HCT116 (cell line): ENCODE results near the gene DGAT2. TPM values are rescaled to one million over a fixed set of nuclear protein-coding genes. Genes with fewer than 3 reads are reported as not detected.

Experiments
- ATAC-seq: fragments of 200-7000 bp; cut with Tn5 transposase; 2 replicates; pipeline ENCODE4 v1.9.1; 2020; ENCODE audit warnings: mild to moderate bottlenecking, moderate library complexity
- BruUV-seq: library from RNA; stranded (reverse); fragments of 400-500 nt; replicated peaks from 2 replicates; lab custom pipeline; 2021; lab: Mats Ljungman, UMichigan
- CTCF ChIA-PET: fragments of 300-600 bp; sonication (Branson Sonifier 250); formaldehyde crosslinking; loops from one replicate; lab custom pipeline; 2021; ENCODE audit warnings: antibody characterized with exemption; lab: Charles Lee
- POLR2A ChIA-PET: fragments of 300-600, 350-600 bp; sonication (Branson Sonifier 250); formaldehyde crosslinking; loops from one replicate; lab custom pipeline; 2021; ENCODE audit warnings: antibody characterized with exemption; lab: Charles Lee
- RAD21 ChIA-PET, 2 experiments: fragments of 300-600 bp; sonication (Branson Sonifier 250); formaldehyde crosslinking; loops; one replicate each; lab custom pipeline; 2023; ENCODE audit warnings: low total read pairs in 2 of 2; ENCODE audit not compliant: uncharacterized antibody in 2 of 2, unreplicated experiment in 2 of 2, low non-redundant PET in 1 of 2; lab: Charles Lee
- DNase-seq: peaks from one replicate; pipeline ENCODE4 v3.0.0-alpha.2; 2010; ENCODE audit warnings: low read depth, low spot score
- H2AFZ ChIP-seq: fragments of 200-600 bp; shearing (Covaris generic), sonication (generic); 2 replicates; pipeline ENCODE4 v1.6.1; 2017; ENCODE audit warnings: low read depth, mixed run types, mixed read lengths, antibody characterized with exemption, low read length; ENCODE audit not compliant: poor library complexity, severe bottlenecking
- H3K27ac ChIP-seq: 2 replicates; pipeline ENCODE4 v1.5.1; 2012; ENCODE audit warnings: low read depth, low read length
- H3K27me3 ChIP-seq: fragments of 200-600 bp; sonication (generic); 2 replicates; pipeline ENCODE4 v1.6.1; 2016; ENCODE audit warnings: mixed run types, low read length, mixed read lengths; ENCODE audit not compliant: insufficient read depth
- H3K36me3 ChIP-seq, 2 experiments: fragments of 200-500 bp in 1 of 2; fragments of 200-600 bp in 1 of 2; sonication (Bioruptor generic) in 1 of 2; sonication (generic) in 1 of 2; 2 replicates each; pipeline versions ENCODE4 v1.5.1 to v1.6.1; 2014 to 2016; ENCODE audit warnings: low read length in 2 of 2, inconsistent platforms in 1 of 2, mixed read lengths in 1 of 2, mixed run types in 1 of 2; ENCODE audit not compliant: insufficient read depth in 2 of 2, control insufficient read depth in 1 of 2
- H3K4me1 ChIP-seq, 2 experiments: fragments of 200-600 bp in 1 of 2; sonication (generic) in 1 of 2; 2 replicates each; pipeline versions ENCODE4 v1.5.1 to v1.6.1; 2012 to 2017; ENCODE audit warnings: low read length in 2 of 2, inconsistent platforms in 1 of 2, mild to moderate bottlenecking in 1 of 2, mixed read lengths in 1 of 2, mixed run types in 1 of 2, moderate library complexity in 1 of 2; ENCODE audit not compliant: insufficient read depth in 2 of 2, control insufficient read depth in 1 of 2
- H3K4me2 ChIP-seq: fragments of 200-600 bp; sonication (generic); 2 replicates; pipeline ENCODE4 v1.6.1; 2017; ENCODE audit warnings: mixed run types, low read length, mixed read lengths
- H3K4me3 ChIP-seq, 2 experiments: fragments of 200-600 bp in 1 of 2; sonication (generic) in 1 of 2; replicated peaks in 1 of 2; 2 replicates each; pipeline ENCODE4 v1.5.1; 2011 to 2016; ENCODE audit warnings: low read length in 2 of 2, control low read depth in 1 of 2, low read depth in 1 of 2, mild to moderate bottlenecking in 1 of 2, mixed read lengths in 1 of 2, mixed run types in 1 of 2
- H3K79me2 ChIP-seq: fragments of 200-600 bp; sonication (generic); 2 replicates; pipeline ENCODE4 v1.6.1; 2017; ENCODE audit warnings: mild to moderate bottlenecking, mixed run types, low read length, moderate library complexity, mixed read lengths; ENCODE audit not compliant: insufficient read depth
- H3K9ac ChIP-seq: fragments of 200-600 bp; sonication (generic); 2 replicates; pipeline ENCODE4 v1.6.1; 2016; ENCODE audit warnings: low read length, mixed read lengths
- H3K9me2 ChIP-seq: fragments of 200-600 bp; sonication (generic), shearing (Covaris generic); 2 replicates; pipeline ENCODE4 v1.6.1; 2017; ENCODE audit warnings: mixed run types, mild to moderate bottlenecking, moderate library complexity; ENCODE audit not compliant: insufficient read depth
- H3K9me3 ChIP-seq, 2 experiments: fragments of 200-500 bp in 1 of 2; fragments of 200-600 bp in 1 of 2; sonication (Bioruptor generic) in 1 of 2; sonication (generic) in 1 of 2; 2 replicates each; pipeline ENCODE4 v1.6.1; 2014 to 2017; ENCODE audit warnings: low read length in 2 of 2, mixed read lengths in 2 of 2, inconsistent platforms in 1 of 2, low read depth in 1 of 2, mild to moderate bottlenecking in 1 of 2, mixed run types in 1 of 2, moderate library complexity in 1 of 2; ENCODE audit not compliant: control insufficient read depth in 1 of 2, insufficient read depth in 1 of 2
- H4K20me1 ChIP-seq: fragments of 200-600 bp; sonication (generic), shearing (Covaris generic); 2 replicates; pipeline ENCODE4 v1.6.1; 2017; ENCODE audit warnings: mixed run types, mild to moderate bottlenecking, moderate library complexity; ENCODE audit not compliant: insufficient read depth
- CBX3 ChIP-seq: IDR thresholded peaks from 2 replicates; pipeline ENCODE4 v1.6.1; 2012; ENCODE audit warnings: low read depth
- CEBPB ChIP-seq: IDR thresholded peaks from 2 replicates; pipeline ENCODE4 v1.6.1; 2012; ENCODE audit warnings: low read depth
- EGR1 ChIP-seq: IDR thresholded peaks from 2 replicates; pipeline ENCODE4 v1.6.1; 2012; ENCODE audit warnings: low read depth
- EZH2 ChIP-seq: fragments of 200-600 bp; sonication (generic); IDR thresholded peaks from 2 replicates; pipeline ENCODE4 v1.6.1; 2017; ENCODE audit warnings: antibody characterized with exemption, mixed run types
- EZH2phosphoT487 ChIP-seq: fragments of 200-600 bp; IDR thresholded peaks from 2 replicates; pipeline ENCODE4 v1.6.1; 2018; ENCODE audit warnings: antibody characterized with exemption, borderline replicate concordance
- POLR2A ChIP-seq: IDR thresholded peaks from 2 replicates; pipeline ENCODE4 v1.7.0; 2011; ENCODE audit warnings: borderline replicate concordance; ENCODE audit not compliant: insufficient read depth, insufficient read length; ENCODE audit errors: extremely low read depth
- POLR2AphosphoS5 ChIP-seq: IDR thresholded peaks from 2 replicates; pipeline ENCODE4 v1.6.1; 2011; ENCODE audit warnings: mild to moderate bottlenecking, low read depth, low read length, moderate library complexity
- RAD21 ChIP-seq: IDR thresholded peaks from 2 replicates; pipeline ENCODE4 v1.6.1; 2012; ENCODE audit warnings: low read depth, mild to moderate bottlenecking
- REST ChIP-seq: IDR thresholded peaks from 2 replicates; pipeline ENCODE4 v1.6.1; 2012; ENCODE audit warnings: low read depth
- TCF7L2 ChIP-seq: IDR thresholded peaks from 2 replicates; pipeline ENCODE4 v1.7.0; 2011; ENCODE audit warnings: borderline replicate concordance, inconsistent platforms; ENCODE audit not compliant: insufficient read depth, insufficient read length; ENCODE audit errors: extremely low read depth
- ZBTB33 ChIP-seq: IDR thresholded peaks from 2 replicates; pipeline ENCODE4 v1.6.1; 2011; ENCODE audit warnings: mild to moderate bottlenecking, low read length, moderate library complexity; ENCODE audit not compliant: insufficient replicate concordance; ENCODE audit errors: extremely low read depth
- ZNF274 ChIP-seq: fragments of 200-500 bp; sonication (Bioruptor generic); IDR thresholded peaks from 2 replicates; pipeline ENCODE4 v1.6.1; 2014; ENCODE audit warnings: mild to moderate bottlenecking, low read depth, low read length, inconsistent platforms
- intact Hi-C: fragments of 100-400 bp; cut with micrococcal nuclease; formaldehyde crosslinking; loops from 2 replicates; pipeline ENCODE4 v1.10.0; 2022
- total RNA-seq: library from RNA; stranded (reverse); gene quantifications from one replicate; pipeline ENCODE4 v1.2.1, GENCODE V29; 2021; ENCODE audit not compliant: unreplicated experiment
- TF ChIP-seq, protein P1 (sequence below): IDR thresholded peaks from 2 replicates; pipeline ENCODE4 v1.6.1; 2012

Gene DGAT2
- total RNA-seq, 1 experiment from 2014 or later: 2.4 TPM

GRCh38 chr11:75816561-75817239 lies 48.1 kb downstream of the DGAT2 start (continued):
- TF ChIP-seq, protein P1, sequence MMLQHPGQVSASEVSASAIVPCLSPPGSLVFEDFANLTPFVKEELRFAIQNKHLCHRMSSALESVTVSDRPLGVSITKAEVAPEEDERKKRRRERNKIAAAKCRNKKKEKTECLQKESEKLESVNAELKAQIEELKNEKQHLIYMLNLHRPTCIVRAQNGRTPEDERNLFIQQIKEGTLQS: no peak
- TF ChIP-seq ZNF274: no peak
- TF ChIP-seq RAD21: no peak
- no peak for TF ChIP-seq EGR1
- TF ChIP-seq EZH2phosphoT487: no peak
- no peak for TF ChIP-seq CBX3
- no peak for TF ChIP-seq EZH2
- no peak for TF ChIP-seq POLR2AphosphoS5
- no peak for TF ChIP-seq ZBTB33
- TF ChIP-seq, all 23 proteins: peak for 0

DNA sequence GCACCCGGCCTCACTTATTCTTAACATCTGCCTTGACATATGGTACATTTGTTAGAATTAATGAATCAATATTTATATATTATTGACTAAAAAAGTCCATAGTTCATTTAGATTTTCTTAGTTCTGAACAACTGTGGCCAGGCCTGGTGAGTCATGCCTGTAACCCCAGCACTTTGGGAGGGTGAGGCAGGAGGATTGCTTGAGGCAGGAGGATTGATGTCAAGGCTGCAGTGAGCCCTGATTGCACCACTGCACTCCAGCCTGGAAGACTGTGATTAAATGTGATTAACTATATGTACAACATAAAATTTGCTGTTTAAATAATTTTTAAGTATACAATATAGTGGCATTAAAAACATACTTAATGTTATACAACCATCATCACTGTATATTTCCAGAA lies 52.1 kb downstream of the DGAT2 start:
- H2AFZ ChIP-seq: no peak overlapping the region
- H4K20me1 ChIP-seq: no peaks in the 10 kb centered on the region
- TF ChIP-seq CEBPB (no peak), EGR1 (no peak), POLR2A (no peak), TCF7L2 (no peak), ZBTB33 (no peak), EZH2 (no peak), REST (no peak)
- TF ChIP-seq, protein P1: no peak
- no peaks in the 10 kb centered on the region for H3K9me3 ChIP-seq
- ATAC-seq: no peak
- no TSS peak for BruUV-seq
- DNase-seq: no peak
- no peak overlapping the region for H3K4me3 ChIP-seq
- peaks cover 20% of the 10 kb centered on the region for H3K79me2 ChIP-seq
- ChIA-PET RAD21 (no interaction called here), POLR2A (no interaction called here), CTCF (no interaction called here)
- no peaks in the 10 kb centered on the region for H3K27me3 ChIP-seq
- no peak overlapping the region for H3K9ac ChIP-seq
- no peaks in the 10 kb centered on the region for H3K9me2 ChIP-seq
- H3K36me3 ChIP-seq: no peaks in the 10 kb centered on the region
- no peak overlapping the region for H3K4me2 ChIP-seq
- H3K4me1 ChIP-seq: peaks cover 3 to 9% of the 10 kb centered on the region in 2 experiments; a peak in 2 of 4 replicates
- intact Hi-C loops: no loop called here
- H3K27ac ChIP-seq: no peak overlapping the region
